ENCODE results near the gene RAB11FIP3. TPM values are rescaled to one million over a fixed set of nuclear protein-coding genes. Genes with fewer than 3 reads are reported as not detected.
"Not testable (repeated sequence)": the region's sequence is repeated elsewhere in the genome, so short reads cannot be mapped to it uniquely, and the experiment has no call there.

RAB11FIP3 gene
- total RNA-seq, 4 donors from 2014 or later = 55.5 to 136 (median 106) TPM

DNA sequence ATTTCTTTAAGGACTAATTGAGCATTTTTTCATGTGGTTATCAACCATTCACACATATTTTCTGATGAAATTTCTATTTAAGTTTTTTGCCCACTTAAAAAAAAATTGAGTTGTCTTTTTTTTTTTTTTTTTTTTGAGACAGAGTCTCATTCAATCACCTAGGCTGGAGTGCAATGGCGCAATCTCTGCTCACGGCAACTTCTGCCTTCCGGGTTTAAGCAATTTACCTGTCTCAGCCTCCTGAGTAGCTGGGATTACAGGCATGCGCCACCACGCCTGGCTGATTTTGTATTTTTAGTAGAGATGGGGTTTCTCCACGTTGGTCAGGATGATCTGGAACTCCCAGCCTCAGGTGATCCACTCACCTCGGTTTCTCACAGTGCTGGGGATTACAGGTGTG is 34.3 kb downstream of the RAB11FIP3 start:
- no peak for DNase-seq
- peaks cover 0 to 7% (median 0%) of the 10 kb centered on the region in 4 donors for H3K4me1 ChIP-seq
- no peak overlapping the region for H3K27ac ChIP-seq
- no peak overlapping the region for H3K4me3 ChIP-seq
- no peaks in the 10 kb centered on the region for H3K9me3 ChIP-seq
- peaks cover 0 to 19% (median 0%) of the 10 kb centered on the region in 3 donors for H3K36me3 ChIP-seq
- no peaks in the 10 kb centered on the region for H3K27me3 ChIP-seq
- no peak for TF ChIP-seq POLR2A (IDR thresholded peaks at IDR 0.05)
- TF ChIP-seq, protein P1, sequence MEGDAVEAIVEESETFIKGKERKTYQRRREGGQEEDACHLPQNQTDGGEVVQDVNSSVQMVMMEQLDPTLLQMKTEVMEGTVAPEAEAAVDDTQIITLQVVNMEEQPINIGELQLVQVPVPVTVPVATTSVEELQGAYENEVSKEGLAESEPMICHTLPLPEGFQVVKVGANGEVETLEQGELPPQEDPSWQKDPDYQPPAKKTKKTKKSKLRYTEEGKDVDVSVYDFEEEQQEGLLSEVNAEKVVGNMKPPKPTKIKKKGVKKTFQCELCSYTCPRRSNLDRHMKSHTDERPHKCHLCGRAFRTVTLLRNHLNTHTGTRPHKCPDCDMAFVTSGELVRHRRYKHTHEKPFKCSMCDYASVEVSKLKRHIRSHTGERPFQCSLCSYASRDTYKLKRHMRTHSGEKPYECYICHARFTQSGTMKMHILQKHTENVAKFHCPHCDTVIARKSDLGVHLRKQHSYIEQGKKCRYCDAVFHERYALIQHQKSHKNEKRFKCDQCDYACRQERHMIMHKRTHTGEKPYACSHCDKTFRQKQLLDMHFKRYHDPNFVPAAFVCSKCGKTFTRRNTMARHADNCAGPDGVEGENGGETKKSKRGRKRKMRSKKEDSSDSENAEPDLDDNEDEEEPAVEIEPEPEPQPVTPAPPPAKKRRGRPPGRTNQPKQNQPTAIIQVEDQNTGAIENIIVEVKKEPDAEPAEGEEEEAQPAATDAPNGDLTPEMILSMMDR (IDR thresholded peaks at IDR 0.05) = no peak

DNA sequence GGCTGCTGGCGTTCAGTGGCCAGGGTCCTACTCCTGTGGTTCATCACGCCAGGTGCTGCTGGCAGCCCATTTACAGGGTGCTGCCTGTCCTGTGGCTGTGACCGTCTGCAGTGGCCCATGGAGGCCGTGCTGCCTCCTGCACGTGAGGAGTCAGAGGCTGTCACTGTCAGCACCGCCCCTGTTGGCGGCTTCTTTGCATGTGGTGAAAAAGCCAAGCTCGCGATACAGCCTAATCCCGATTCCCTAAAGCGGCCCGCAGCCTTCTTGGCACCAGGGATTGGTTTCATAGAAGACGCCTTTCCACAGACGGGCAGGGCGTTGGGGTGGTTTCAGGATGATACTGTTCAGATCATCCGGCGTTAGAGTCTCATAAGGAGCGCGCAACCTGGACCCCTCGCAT is 35.3 kb downstream of the RAB11FIP3 start:
- no peaks in the 10 kb centered on the region for H3K9me3 ChIP-seq
- no peak for DNase-seq
- TF ChIP-seq, protein P1 (IDR thresholded peaks at IDR 0.05) = no peak
- no peak for TF ChIP-seq POLR2A (IDR thresholded peaks at IDR 0.05)
- no peaks in the 10 kb centered on the region for H3K27me3 ChIP-seq
- H3K27ac ChIP-seq = no peak overlapping the region
- peaks cover 0 to 19% (median 0%) of the 10 kb centered on the region in 3 donors for H3K36me3 ChIP-seq
- H3K4me3 ChIP-seq = no peak overlapping the region
- peaks cover 0 to 7% (median 0%) of the 10 kb centered on the region in 4 donors for H3K4me1 ChIP-seq

DNA sequence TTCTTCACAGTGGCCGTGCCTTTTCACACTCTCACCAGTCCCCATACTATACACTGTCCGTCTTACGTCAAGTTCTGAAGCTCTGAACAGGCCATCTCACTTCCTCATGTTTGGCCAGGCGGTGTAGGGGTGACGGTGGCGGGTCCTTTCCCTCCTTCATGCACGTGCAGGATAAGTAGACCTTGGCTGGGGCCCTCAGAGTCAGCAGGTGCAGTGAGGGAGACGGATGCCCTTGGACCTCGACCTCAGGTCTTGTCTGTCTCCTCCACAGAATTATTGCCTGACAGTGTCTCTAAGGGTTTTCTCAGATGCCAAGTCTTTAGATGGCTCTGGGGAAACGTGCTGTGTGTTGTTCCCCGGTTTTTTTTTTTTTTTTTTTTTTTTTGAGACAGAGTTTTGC is 37.6 kb downstream of the RAB11FIP3 start:
- peaks cover 0 to 2% (median 0%) of the 10 kb centered on the region in 4 donors for H3K4me1 ChIP-seq
- TF ChIP-seq, protein P1 (IDR thresholded peaks at IDR 0.05) = no peak
- no peak for TF ChIP-seq POLR2A (IDR thresholded peaks at IDR 0.05)
- peaks cover 0 to 19% (median 0%) of the 10 kb centered on the region in 3 donors for H3K36me3 ChIP-seq
- H3K27ac ChIP-seq = no peak overlapping the region
- no peaks in the 10 kb centered on the region for H3K9me3 ChIP-seq
- no peak for DNase-seq
- no peak overlapping the region for H3K4me3 ChIP-seq
- H3K27me3 ChIP-seq = no peaks in the 10 kb centered on the region

DNA sequence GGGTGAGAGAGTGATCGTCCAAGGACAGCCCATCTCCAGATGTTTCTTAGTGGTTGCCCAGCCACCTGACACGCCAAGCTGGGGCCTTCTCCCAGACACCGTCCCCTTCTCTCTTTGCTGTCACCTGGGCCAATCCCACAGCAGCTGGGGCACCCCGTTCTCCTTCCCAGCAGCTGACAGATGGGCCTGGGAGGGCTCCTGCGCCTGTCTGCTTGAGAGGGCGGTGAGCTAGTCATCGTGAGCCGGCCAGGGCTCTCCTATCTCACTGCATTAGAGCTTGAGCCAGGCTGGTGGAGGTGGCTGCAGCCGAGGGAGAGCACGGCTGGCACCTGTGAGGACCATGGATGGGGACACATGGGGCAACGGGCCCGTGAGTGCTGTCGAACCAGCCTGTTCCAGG is 41.2 kb downstream of the RAB11FIP3 start:
- DNase-seq = no peak
- no peaks in the 10 kb centered on the region for H3K27me3 ChIP-seq
- H3K27ac ChIP-seq = no peak overlapping the region
- TF ChIP-seq POLR2A (IDR thresholded peaks at IDR 0.05) = no peak
- TF ChIP-seq, protein P1 (IDR thresholded peaks at IDR 0.05) = no peak
- peaks cover 0 to 19% (median 0%) of the 10 kb centered on the region in 3 donors for H3K36me3 ChIP-seq
- H3K9me3 ChIP-seq = no peaks in the 10 kb centered on the region
- H3K4me1 ChIP-seq = no peaks in the 10 kb centered on the region
- no peak overlapping the region for H3K4me3 ChIP-seq

DNA sequence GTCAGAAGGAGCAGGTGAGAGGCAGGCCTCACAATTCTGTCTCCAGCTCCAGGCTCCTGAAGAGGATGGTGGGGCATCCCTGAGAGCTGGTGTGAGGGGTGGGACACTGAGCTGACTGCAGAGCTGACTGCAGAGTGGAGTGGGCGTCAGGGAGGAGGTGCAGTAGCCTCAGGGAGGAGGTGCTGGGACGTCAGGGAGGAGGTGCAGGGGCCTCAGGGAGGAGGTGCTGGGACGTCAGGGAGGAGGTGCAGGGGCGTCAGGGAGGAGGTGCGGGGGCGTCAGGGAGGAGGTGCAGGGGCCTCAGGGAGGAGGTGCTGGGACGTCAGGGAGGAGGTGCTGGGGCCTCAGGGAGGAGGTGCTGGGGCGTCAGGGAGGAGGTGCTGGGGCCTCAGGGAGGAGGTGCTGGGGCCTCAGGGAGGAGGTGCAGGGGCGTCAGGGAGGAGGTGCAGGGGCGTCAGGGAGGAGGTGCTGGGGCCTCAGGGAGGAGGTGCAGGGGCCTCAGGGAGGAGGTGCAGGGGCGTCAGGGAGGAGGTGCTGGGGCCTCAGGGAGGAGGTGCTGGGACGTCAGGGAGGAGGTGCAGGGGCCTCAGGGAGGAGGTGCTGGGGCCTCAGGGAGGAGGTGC is 41.9 kb downstream of the RAB11FIP3 start:
- DNase-seq, H3K27me3 ChIP-seq, H3K4me1 ChIP-seq, H3K27ac ChIP-seq, H3K9me3 ChIP-seq, H3K4me3 ChIP-seq: not testable (repeated sequence)
- peaks cover 0 to 12% (median 0%) of the 10 kb centered on the region in 3 donors for H3K36me3 ChIP-seq

DNA sequence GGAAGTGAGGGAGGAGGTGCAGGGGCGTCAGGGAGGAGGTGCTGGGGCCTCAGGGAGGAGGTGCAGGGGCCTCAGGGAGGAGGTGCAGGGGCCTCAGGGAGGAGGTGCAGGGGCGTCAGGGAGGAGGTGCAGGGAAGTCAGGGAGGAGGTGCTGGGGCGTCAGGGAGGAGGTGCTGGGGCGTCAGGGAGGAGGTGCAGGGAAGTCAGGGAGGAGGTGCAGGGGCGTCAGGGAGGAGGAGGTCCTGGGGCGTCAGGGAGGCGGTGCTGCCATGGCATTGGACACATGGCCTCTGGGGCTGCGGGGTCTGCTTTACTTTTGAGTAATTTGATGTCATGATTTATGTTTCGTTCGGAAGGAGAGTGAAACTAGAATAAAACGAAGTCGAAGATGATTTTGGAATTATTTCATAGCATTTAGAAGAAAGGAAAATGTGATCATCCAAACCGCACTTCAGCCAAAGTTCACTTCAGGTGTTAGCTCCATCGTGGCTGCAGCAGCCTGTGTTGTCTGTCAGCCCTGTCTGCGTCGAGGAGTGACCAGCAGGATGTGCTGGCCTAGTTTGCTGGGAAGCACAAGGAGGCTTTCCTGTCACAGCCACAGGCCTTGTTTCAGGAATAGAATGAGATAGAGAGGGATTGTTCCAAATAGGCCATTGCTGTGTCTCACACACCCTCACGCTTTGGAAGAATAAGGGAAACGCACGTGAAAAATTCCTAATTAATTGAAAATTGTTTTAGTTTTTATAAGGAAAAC is 42.8 kb downstream of the RAB11FIP3 start:
- Histone ChIP-seq H3K4me1 (no peaks in the 10 kb centered on the region), H3K36me3 (peaks cover 0 to 14% (median 0%) of the 10 kb centered on the region in 3 donors), H3K27ac (no peak overlapping the region), H3K4me3 (no peak overlapping the region), H3K27me3 (no peaks in the 10 kb centered on the region), H3K9me3 (no peaks in the 10 kb centered on the region)
- DNase-seq = no peak
- TF ChIP-seq, protein P1 (IDR thresholded peaks at IDR 0.05) = no peak
- no peak for TF ChIP-seq POLR2A (IDR thresholded peaks at IDR 0.05)

DNA sequence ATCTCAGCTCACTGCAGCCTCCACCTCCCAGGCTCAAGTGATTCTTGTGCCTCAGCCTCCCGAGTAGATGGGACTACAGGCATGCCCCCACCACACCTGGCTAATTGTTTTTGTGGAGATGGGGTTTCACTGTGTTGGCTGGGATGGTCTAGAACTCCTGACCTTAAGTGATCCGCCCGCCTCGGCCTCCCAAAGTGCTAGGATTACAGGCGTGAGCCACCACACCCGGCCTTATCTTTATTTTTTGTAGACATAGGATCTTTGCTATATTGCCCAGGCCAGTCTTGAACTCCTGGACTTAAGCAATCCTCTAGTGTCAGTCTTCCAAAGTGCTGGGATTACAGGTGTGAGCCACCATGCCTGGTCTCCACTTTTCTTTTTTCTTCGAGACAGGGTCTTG is 44.0 kb downstream of the RAB11FIP3 start:
- not testable (repeated sequence) for H3K9me3 ChIP-seq, H3K27me3 ChIP-seq, DNase-seq, H3K27ac ChIP-seq, H3K4me1 ChIP-seq, H3K4me3 ChIP-seq, H3K36me3 ChIP-seq
